T1000 (cell line): ENCODE data around the gene RXFP1.

Source experiments
- DNase-seq: peaks from one replicate; lab custom pipeline; 2025; ENCODE audit warnings: mixed read lengths; lab: John Stamatoyannopoulos, UW

The RXFP1 gene

GRCh38 chr4:158673633-158674032 lies 152.0 kb downstream of the RXFP1 start:
- no peak for DNase-seq

- no peak for DNase-seq
Observed at GRCh38 chr4:158676076-158676475, 154.4 kb downstream of the RXFP1 start.

GRCh38 chr4:158678767-158679166 lies 157.1 kb downstream of the RXFP1 start:
- DNase-seq = no peak

GRCh38 chr4:158681629-158682028 lies 159.9 kb downstream of the RXFP1 start:
- no peak for DNase-seq

- no peak for DNase-seq
Observed at GRCh38 chr4:158682066-158682465, 160.4 kb downstream of the RXFP1 start.

GRCh38 chr4:158688813-158689212 lies 167.1 kb downstream of the RXFP1 start:
- no peak for DNase-seq
